HepG2 (cell line): ENCODE measurements around the gene MCRIP2.

Experiments
- ARNT ChIP-seq: fragments of 450-650 bp; IDR thresholded peaks from 2 replicates; pipeline ENCODE4 v1.6.1; 2017
- CTCF ChIP-seq: sonication (generic); formaldehyde crosslinking; IDR thresholded peaks from 2 replicates; pipeline ENCODE4 v1.5.0; 2020; ENCODE audit warnings: mild to moderate bottlenecking, missing genetic modification reagents, moderate library complexity
- GATAD2A ChIP-seq: IDR thresholded peaks from 2 replicates; pipeline ENCODE4 v1.6.1; 2016
- HCFC1 ChIP-seq: fragments of 150-350 bp; IDR thresholded peaks from 2 replicates; pipeline ENCODE4 v1.6.1; 2014; ENCODE audit warnings: low read depth, low read length
- MAFF ChIP-seq: IDR thresholded peaks from 2 replicates; pipeline ENCODE4 v1.6.1; 2011; ENCODE audit warnings: low read depth, low read length, improper control_type of control experiment
- NFRKB ChIP-seq: fragments of 450-650 bp; IDR thresholded peaks from 2 replicates; pipeline ENCODE4 v1.6.1; 2017
- NRL ChIP-seq: sonication (generic); formaldehyde crosslinking; IDR thresholded peaks from 2 replicates; pipeline ENCODE4 v1.5.0; 2020; ENCODE audit warnings: missing genetic modification reagents, mild to moderate bottlenecking, moderate library complexity, borderline replicate concordance
- PBX3 ChIP-seq: sonication (generic); formaldehyde crosslinking; IDR thresholded peaks from 2 replicates; pipeline ENCODE4 v1.8.1; 2023; ENCODE audit warnings: missing genetic modification reagents, inconsistent platforms, borderline replicate concordance
- REST ChIP-seq, 2 experiments: IDR thresholded peaks; 2 replicates each; pipeline ENCODE4 v1.6.1; 2011 to 2012; ENCODE audit warnings: low read length in 2 of 2, borderline replicate concordance in 1 of 2, low read depth in 1 of 2, mild to moderate bottlenecking in 1 of 2, moderate library complexity in 1 of 2
- ZBTB2 ChIP-seq: sonication (generic); formaldehyde crosslinking; IDR thresholded peaks from 2 replicates; pipeline ENCODE4 v1.8.0; 2022; ENCODE audit warnings: low read depth, missing genetic modification reagents
- TF ChIP-seq, protein P1 (sequence below): sonication (generic); formaldehyde crosslinking; IDR thresholded peaks from 2 replicates; pipeline ENCODE4 v1.4.0; 2020; ENCODE audit warnings: missing genetic modification reagents

GRCh38 chr16:683396-684070, 41.9 kb downstream of the MCRIP2 start:
- TF ChIP-seq NRL (CRISPR knock-in tag): no peak
- TF ChIP-seq CTCF (CRISPR knock-in tag): no peak
- no peak for TF ChIP-seq PBX3 (CRISPR knock-in tag)
- TF ChIP-seq NFRKB: no peak
- TF ChIP-seq HCFC1: no peak
- TF ChIP-seq MAFF: no peak
- no peak for TF ChIP-seq GATAD2A
- TF ChIP-seq ZBTB2: no peak
- TF ChIP-seq, protein P1, sequence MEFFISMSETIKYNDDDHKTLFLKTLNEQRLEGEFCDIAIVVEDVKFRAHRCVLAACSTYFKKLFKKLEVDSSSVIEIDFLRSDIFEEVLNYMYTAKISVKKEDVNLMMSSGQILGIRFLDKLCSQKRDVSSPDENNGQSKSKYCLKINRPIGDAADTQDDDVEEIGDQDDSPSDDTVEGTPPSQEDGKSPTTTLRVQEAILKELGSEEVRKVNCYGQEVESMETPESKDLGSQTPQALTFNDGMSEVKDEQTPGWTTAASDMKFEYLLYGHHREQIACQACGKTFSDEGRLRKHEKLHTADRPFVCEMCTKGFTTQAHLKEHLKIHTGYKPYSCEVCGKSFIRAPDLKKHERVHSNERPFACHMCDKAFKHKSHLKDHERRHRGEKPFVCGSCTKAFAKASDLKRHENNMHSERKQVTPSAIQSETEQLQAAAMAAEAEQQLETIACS (CRISPR knock-in tag): no peak
- TF ChIP-seq REST (IDR thresholded peaks at IDR 0.05; ENCODE audit: borderline replicate concordance in 1 of 2, low read depth in 1 of 2, low read length in 2 of 2): no peak
- TF ChIP-seq ARNT: no peak
